GM23338 (cell line): Measurements from ENCODE around the gene FBLN1. TPM values are rescaled to one million over a fixed set of nuclear protein-coding genes. Genes with fewer than 3 reads are reported as not detected.

Experiments used
- ATAC-seq: fragments of 200-7000 bp; cut with Tn5 transposase; 3 replicates; pipeline ENCODE4 v1.9.1; 2020
- DNase-seq: peaks from one replicate; pipeline ENCODE4 v3.0.0-alpha.2; 2015; ENCODE audit warnings: low spot score
- H2AFZ ChIP-seq: fragments of 200-600 bp; sonication (generic); 2 replicates; pipeline ENCODE4 v1.8.0; 2016; ENCODE audit warnings: antibody characterized with exemption, mild to moderate bottlenecking, moderate library complexity
- H3F3A ChIP-seq: fragments of 200-600 bp; sonication (generic); replicated peaks from 2 replicates; pipeline ENCODE4 v1.8.0; 2017; ENCODE audit warnings: antibody characterized with exemption, mixed run types, low read depth
- H3K27ac ChIP-seq: fragments of 200-600 bp; sonication (generic); 2 replicates; pipeline ENCODE4 v1.6.1; 2016; ENCODE audit warnings: low read depth
- H3K27me3 ChIP-seq: fragments of 200-600 bp; sonication (generic); 2 replicates; pipeline ENCODE4 v1.8.0; 2016; ENCODE audit warnings: mild to moderate bottlenecking, mixed run types, moderate library complexity; ENCODE audit not compliant: insufficient read depth
- H3K36me3 ChIP-seq: fragments of 200-600 bp; sonication (generic); 2 replicates; pipeline ENCODE4 v1.8.0; 2016; ENCODE audit warnings: mild to moderate bottlenecking; ENCODE audit not compliant: insufficient read depth
- H3K4me1 ChIP-seq: fragments of 200-600 bp; sonication (generic); 2 replicates; pipeline ENCODE4 v1.8.0; 2016; ENCODE audit warnings: mild to moderate bottlenecking, moderate library complexity; ENCODE audit not compliant: insufficient read depth
- H3K4me2 ChIP-seq: fragments of 200-600 bp; sonication (generic); 2 replicates; pipeline ENCODE4 v1.7.1; 2017; ENCODE audit warnings: mixed run types
- H3K4me3 ChIP-seq: fragments of 200-600 bp; sonication (generic); 2 replicates; pipeline ENCODE4 v1.6.1; 2016; ENCODE audit warnings: mixed run types
- H3K79me2 ChIP-seq: fragments of 200-600 bp; sonication (generic); replicated peaks from 2 replicates; pipeline ENCODE4 v1.8.0; 2017; ENCODE audit warnings: mild to moderate bottlenecking; ENCODE audit not compliant: insufficient read depth
- H3K9me2 ChIP-seq: fragments of 200-600 bp; sonication (generic); 2 replicates; pipeline ENCODE4 v1.8.0; 2017; ENCODE audit not compliant: insufficient read depth
- H4K20me1 ChIP-seq: fragments of 200-600 bp; sonication (generic); replicated peaks from 2 replicates; pipeline ENCODE4 v1.8.0; 2017; ENCODE audit warnings: mild to moderate bottlenecking; ENCODE audit not compliant: insufficient read depth
- H3K27ac Mint-ChIP-seq: 2 replicates; pipeline ENCODE4 v1.8.0; 2020; ENCODE audit warnings: inconsistent platforms, mild to moderate bottlenecking, moderate library complexity, mixed read lengths
- H3K27me3 Mint-ChIP-seq: 3 replicates; pipeline ENCODE4 v1.8.0; 2022; ENCODE audit warnings: low read depth, mild to moderate bottlenecking, moderate library complexity, mixed read lengths, inconsistent platforms; ENCODE audit not compliant: insufficient read depth, poor library complexity
- H3K36me3 Mint-ChIP-seq: 3 replicates; pipeline ENCODE4 v1.8.0; 2021; ENCODE audit warnings: low read depth, mild to moderate bottlenecking, inconsistent platforms, moderate library complexity, mixed read lengths
- H3K4me1 Mint-ChIP-seq: 3 replicates; pipeline ENCODE4 v1.8.0; 2020; ENCODE audit warnings: mild to moderate bottlenecking, inconsistent platforms, mixed read lengths
- H3K4me3 Mint-ChIP-seq: 3 replicates; pipeline ENCODE4 v1.8.0; 2021; ENCODE audit warnings: moderate library complexity, mild to moderate bottlenecking, inconsistent platforms, mixed read lengths
- H3K9me3 Mint-ChIP-seq: 3 replicates; pipeline ENCODE4 v1.8.0; 2020; ENCODE audit warnings: moderate library complexity, mild to moderate bottlenecking, inconsistent platforms, mixed read lengths
- EZH2 ChIP-seq: fragments of 200-600 bp; sonication (generic); IDR thresholded peaks from one replicate; pipeline ENCODE4 v1.8.0; 2017; ENCODE audit warnings: antibody characterized with exemption, mild to moderate bottlenecking, low read depth; ENCODE audit not compliant: unreplicated experiment
- JUNB ChIP-seq: IDR thresholded peaks from one replicate; pipeline ENCODE4 v1.6.1; 2016; ENCODE audit warnings: antibody characterized with exemption; ENCODE audit not compliant: unreplicated experiment
- POLR2AphosphoS5 ChIP-seq: IDR thresholded peaks from 2 replicates; pipeline ENCODE4 v1.6.1; 2016; ENCODE audit warnings: antibody characterized with exemption, low read depth
- polyA plus RNA-seq: library from polyadenylated mRNA; unstranded; fragments of >200 nt; fragmentation: Nextera tagmentation; extraction: Ambion mirVana; gene quantifications from 2 replicates; pipeline ENCODE4 v1.2.1, GENCODE V29; 2016
- total RNA-seq: library from RNA; depleted of rRNA; stranded (reverse); fragments of >200 nt; shearing (Covaris generic); gene quantifications from 2 replicates; pipeline ENCODE4 v1.2.3, GENCODE V29; 2014
- TF ChIP-seq, protein P1 (sequence below): IDR thresholded peaks from one replicate; pipeline ENCODE4 v1.6.1; 2018; ENCODE audit warnings: antibody characterized with exemption; ENCODE audit not compliant: unreplicated experiment

Gene FBLN1
- total and polyA plus RNA-seq, 2 experiments from 2014 or later = 90.1 to 137 TPM

GRCh38 chr22:45499746-45500145 is 2.9 kb upstream of the FBLN1 start:
- H3K4me1 Mint-ChIP-seq = peaks cover 30% of the 10 kb centered on the region
- Histone ChIP-seq H3K4me3 (no peak overlapping the region), H3K79me2 (peaks cover 3% of the 10 kb centered on the region), H3K27me3 (no peaks in the 10 kb centered on the region), H3F3A (peaks cover 16% of the 10 kb centered on the region), H3K9me2 (no peaks in the 10 kb centered on the region), H2AFZ (no peak overlapping the region), H3K36me3 (no peaks in the 10 kb centered on the region), H3K4me2 (no peak overlapping the region), H3K4me1 (peaks cover 25% of the 10 kb centered on the region), H3K27ac (no peak overlapping the region), H4K20me1 (no peaks in the 10 kb centered on the region)
- 0 out of 3 replicates have a peak, but pooled peaks cover 3% of the 10 kb centered on the region for H3K36me3 Mint-ChIP-seq
- H3K9me3 Mint-ChIP-seq = peaks cover 3% of the 10 kb centered on the region; the same call in 1 of the 3 replicates
- TF ChIP-seq, protein P1, sequence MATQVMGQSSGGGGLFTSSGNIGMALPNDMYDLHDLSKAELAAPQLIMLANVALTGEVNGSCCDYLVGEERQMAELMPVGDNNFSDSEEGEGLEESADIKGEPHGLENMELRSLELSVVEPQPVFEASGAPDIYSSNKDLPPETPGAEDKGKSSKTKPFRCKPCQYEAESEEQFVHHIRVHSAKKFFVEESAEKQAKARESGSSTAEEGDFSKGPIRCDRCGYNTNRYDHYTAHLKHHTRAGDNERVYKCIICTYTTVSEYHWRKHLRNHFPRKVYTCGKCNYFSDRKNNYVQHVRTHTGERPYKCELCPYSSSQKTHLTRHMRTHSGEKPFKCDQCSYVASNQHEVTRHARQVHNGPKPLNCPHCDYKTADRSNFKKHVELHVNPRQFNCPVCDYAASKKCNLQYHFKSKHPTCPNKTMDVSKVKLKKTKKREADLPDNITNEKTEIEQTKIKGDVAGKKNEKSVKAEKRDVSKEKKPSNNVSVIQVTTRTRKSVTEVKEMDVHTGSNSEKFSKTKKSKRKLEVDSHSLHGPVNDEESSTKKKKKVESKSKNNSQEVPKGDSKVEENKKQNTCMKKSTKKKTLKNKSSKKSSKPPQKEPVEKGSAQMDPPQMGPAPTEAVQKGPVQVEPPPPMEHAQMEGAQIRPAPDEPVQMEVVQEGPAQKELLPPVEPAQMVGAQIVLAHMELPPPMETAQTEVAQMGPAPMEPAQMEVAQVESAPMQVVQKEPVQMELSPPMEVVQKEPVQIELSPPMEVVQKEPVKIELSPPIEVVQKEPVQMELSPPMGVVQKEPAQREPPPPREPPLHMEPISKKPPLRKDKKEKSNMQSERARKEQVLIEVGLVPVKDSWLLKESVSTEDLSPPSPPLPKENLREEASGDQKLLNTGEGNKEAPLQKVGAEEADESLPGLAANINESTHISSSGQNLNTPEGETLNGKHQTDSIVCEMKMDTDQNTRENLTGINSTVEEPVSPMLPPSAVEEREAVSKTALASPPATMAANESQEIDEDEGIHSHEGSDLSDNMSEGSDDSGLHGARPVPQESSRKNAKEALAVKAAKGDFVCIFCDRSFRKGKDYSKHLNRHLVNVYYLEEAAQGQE = no peak
- TF ChIP-seq JUNB = no peak
- no peak overlapping the region for H3K27ac Mint-ChIP-seq
- ATAC-seq (no peak), DNase-seq (no peak)
- H3K27me3 Mint-ChIP-seq = peaks cover 25% of the 10 kb centered on the region
- no peak overlapping the region for H3K4me3 Mint-ChIP-seq

DNA sequence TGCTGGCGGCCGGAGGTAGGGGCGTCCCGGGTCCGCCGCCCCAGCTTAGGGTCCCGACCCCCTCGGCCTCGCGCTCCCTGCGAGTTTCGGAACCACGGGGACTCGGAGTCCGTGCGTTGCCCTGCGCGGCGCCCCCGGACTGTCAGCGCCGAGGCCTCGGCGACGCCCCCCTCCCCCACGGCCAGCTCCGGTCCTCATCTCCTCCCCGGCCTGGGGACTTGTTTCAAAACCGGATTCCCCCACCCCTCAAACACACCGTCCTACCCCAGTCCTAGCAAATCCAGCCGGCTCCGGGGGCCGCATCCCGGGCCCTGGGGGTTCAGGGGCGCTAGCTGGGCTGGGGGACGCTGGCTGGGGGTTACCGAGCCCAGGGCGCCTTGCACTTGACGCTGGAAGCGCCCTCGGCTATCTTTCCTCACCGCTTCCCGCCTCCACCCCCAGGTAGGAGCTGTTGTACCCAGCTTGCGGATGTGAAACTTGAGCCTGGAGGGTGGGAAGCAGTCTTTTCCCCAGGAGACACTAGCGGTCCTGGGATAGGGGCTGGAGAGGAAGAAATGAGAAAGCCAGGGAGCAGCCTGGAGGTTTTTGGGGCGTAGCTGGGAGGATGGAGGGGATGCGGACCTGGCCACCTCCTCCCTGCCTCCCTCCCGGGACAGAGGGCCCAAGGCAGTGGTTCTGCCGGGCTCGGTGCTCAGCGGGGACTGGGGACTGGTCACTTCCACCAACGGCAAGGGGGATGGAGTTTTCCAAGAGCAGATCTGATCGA is 550 bp downstream of the FBLN1 start:
- peak overlapping the region; percentile 86 for H3K4me3 ChIP-seq
- H3K4me1 Mint-ChIP-seq = peaks cover 43% of the 10 kb centered on the region
- TF ChIP-seq EZH2 = no peak
- TF ChIP-seq POLR2AphosphoS5 = 0 out of 2 replicates have a peak, but pooled peaks have one; percentile 1
- peaks cover 21% of the 10 kb centered on the region for H3K27me3 Mint-ChIP-seq
- peaks cover 3% of the 10 kb centered on the region; the same call in 1 of the 2 replicates for H4K20me1 ChIP-seq
- peaks cover 38% of the 10 kb centered on the region for H3K79me2 ChIP-seq
- H3F3A ChIP-seq = peaks cover 23% of the 10 kb centered on the region
- ATAC-seq (peak; percentile 7), DNase-seq (peak; percentile 68)
- no peaks in the 10 kb centered on the region for H3K36me3 ChIP-seq
- no peak overlapping the region for H2AFZ ChIP-seq
- H3K27ac Mint-ChIP-seq = no peak overlapping the region
- H3K36me3 Mint-ChIP-seq = 0 out of 3 replicates have a peak, but pooled peaks cover 3% of the 10 kb centered on the region
- H3K9me3 Mint-ChIP-seq = peaks cover 3% of the 10 kb centered on the region; the same call in 1 of the 3 replicates
- H3K4me1 ChIP-seq = peaks cover 34% of the 10 kb centered on the region
- H3K4me2 ChIP-seq = peak overlapping the region; percentile 97
- no peaks in the 10 kb centered on the region for H3K9me2 ChIP-seq
- no peaks in the 10 kb centered on the region for H3K27me3 ChIP-seq
- H3K4me3 Mint-ChIP-seq = peak overlapping the region; percentile 87
- H3K27ac ChIP-seq = peak overlapping the region; percentile 93
